Measurements from ENCODE around the gene C1orf198.

Gene C1orf198

DNA sequence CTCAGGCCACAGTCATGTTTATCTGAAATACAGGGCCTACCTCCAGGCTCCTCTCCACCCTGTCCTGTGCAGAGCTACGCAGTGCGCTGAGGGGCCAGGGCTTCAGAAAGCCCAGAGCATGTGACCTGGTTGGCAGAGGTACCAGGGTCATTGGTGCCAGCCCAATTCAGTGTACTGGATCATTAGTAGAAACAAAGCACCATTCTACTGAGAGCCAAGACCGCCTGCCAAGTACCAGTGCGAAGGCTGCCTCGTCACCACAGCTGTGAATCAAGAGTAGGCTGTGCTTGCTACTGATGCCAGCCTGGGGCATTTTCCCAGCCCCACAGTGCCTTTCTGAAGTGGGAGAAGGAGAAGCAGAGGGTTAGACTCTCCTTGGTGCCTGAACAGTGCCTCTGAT is 61.3 kb downstream of the C1orf198 start:
- DNase-seq, result no peak

DNA sequence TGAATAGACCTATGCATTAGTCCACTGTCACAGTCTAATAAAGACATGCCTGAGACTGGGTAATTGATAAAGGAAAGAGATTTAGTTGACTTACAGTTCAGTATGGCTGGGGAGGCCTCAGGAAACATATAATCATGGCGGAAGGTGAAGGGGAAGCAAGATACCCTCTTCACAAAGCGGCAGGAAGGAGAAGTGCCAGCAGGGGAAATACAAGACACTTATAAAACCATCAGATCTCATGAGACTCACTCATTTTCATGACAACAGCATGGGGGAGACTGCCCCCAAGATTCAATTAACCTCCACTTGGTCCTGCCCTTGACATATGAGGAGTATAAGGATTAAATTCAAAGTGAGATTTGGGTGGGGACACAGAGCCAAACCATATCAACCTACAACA is 61.8 kb downstream of the C1orf198 start:
- no peak for DNase-seq

DNA sequence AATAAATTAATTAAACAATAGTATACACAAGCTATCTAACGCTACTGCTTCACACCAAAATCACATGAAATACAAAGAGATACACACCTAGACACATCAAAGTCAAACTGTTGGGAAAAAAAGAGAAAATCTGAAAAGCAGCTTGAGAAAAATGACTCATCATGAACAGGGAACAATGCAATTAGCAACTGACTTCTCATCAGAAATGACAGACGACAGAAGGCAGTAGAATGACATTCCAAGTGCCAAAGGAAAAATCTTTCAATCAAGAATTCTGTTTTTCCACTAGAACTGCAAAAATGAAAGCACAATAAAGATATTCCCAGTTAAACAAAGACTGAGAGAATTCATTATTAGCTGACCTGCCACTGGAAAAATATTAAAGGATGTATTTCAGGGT is 63.9 kb downstream of the C1orf198 start:
- DNase-seq, result no peak

DNA sequence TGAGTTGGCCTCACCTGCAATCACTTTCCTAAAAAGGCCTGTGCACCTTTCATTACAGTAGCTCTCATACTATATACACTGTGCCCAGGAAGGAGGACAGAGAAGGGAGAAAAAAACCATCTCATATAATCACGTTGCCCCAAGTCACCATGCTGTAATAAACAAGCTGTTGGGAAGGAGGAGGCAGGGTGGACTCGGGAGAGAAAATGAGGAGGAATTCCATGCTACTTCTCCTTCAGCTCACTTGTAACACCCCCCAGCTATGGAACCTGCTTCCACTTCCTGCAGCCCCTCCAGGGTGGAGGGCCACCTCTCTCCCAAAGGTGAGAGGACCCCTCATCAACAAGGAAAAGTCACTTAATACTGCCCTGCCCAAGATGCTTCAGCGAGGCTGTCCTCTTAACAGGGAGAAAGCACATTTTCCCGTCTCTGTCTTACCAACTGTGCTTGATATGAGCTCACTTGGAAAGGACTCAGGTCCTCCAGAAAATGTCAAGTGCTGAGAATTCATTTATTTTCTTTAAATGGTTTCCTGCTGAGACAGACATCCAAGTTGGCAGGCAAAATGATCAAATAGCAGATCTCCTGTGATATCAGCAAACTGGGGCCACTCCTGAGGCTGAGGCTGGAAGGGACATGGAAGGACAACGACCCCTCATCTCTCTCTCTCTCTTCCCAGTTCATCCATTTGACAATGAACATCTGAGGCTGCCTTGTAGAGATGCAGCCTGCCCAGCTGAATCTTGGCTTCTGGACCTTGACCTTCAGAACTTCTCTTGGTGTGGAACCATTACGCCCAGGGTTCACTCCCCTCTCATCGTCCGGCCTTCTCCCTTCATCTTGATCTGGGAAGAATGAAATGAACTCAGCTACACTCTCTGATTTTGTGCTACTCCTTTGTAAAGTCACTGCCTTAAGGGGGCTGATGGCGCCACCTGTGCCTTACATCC is 67.2 kb downstream of the C1orf198 start:
- DNase-seq, result no peak

DNA sequence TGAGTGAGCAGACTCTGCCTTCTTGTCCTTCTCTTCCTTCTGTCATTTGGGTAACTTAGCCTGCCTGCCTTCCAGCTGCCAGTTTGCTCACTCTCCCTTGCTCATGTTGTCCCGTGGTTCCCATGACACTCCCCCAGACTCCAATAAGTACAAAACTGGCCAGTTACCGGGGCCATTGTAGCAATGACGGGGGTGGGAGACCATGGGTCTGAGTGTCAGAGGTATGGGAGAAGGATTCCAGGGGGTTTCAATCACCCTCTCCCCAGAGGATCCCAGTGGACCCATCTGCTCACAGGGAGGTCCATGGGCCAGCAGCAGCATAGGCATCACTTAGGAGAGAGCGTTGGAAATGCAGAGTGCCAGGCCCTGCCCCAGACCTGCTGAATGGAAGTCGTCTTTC is 69.8 kb downstream of the C1orf198 start:
- DNase-seq, result no peak

DNA sequence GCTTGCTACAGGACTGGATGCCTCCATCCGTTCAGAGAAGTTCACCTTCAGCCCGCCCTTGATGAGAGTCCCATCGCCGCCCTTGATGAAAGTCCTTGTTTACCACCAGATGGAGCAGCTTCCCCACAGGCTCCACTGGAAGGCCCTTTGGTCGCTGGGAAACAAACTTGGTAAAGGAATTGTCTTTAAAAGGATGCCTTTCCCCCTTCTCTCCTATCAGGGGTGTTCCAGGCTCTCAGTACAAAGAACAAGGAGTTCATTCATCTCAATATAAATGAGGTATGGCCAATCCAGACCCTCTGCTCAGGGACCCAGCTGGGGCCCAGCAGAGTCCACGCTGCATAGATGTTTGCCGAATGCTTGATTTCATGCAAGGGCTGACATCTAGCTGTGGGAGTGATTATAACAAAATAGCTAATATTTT is 70.4 kb downstream of the C1orf198 start:
- no peak for DNase-seq

DNA sequence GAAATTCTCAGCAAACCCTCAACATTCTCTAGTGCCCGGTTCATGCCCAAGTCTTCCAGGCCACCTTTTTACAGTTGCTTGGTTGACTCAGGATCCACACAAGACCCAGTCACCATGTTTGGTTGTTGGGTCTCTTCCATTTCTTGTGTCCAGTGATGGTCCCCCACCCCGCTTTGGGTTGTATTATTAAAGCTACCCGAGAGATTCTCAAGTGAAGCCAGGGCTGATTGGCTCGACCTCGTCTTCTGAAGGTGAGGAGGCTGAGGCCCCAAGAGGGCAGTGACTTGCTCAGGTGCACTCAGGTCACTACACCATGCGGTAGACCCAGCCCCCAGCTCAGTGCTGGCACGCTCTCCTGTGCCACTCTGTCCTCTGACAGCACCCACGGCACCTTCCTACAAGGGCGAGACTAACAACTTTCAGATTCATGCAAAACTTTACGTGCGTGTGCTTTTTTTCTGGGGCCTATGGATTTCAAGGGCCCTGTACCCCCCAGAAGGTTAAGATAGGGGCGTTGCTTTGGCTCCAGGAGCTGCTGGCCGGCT is 70.9 kb downstream of the C1orf198 start:
- DNase-seq, result no peak

DNA sequence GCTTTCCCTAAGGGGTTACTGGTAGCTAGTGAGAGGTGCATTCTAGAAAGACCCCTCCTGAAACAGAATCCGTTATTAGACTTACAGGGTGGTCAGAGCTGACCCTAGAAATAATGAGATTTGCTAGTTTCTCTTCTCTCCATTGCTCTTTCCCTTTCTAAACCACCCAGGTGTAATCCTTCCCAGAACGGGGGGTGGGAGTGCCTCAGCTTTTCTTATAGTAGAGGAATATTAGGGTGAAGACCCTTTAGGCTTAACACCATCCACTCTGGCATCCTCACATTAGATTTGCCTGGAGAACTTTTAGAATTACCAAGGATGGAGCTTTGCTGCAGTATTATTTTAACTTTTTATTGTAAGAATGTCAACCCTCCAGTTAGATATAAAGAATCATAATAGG is 71.7 kb downstream of the C1orf198 start:
- DNase-seq, result no peak

DNA sequence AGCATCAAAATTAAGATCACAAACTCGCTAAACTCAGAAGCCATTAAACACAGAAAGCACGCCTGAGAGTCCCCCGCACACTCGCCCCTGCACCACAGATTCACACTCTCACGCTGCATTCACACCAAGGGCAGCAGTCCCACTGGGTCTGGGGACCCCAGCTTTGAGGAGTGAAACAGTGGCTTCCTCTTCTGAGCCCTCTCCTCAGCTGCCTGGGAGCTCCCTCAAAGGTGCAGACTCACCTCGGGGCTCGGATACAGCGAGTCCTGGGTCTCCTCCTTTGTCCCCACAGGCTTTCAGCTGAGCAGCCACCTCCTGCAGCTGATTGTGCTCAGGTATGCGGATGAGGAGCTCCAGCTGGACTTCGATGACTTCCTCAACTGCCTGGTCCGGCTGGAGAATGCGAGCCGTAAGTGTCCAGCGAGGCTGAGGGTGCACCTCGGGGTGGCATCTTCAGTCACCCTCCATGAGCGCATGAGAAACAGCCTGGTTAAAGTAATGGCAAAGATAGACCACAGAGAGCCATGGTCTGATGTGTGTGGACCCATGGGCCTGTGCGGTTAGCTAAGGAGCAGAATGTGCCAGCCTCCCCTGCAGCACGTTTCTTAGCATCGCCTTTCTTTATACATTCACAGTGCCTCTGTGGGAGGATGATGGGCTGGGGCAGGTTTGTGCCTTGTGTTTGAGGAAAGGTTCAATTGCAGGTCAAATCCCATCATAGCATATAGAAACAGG is 73.3 kb downstream of the C1orf198 start:
- no peak for DNase-seq

DNA sequence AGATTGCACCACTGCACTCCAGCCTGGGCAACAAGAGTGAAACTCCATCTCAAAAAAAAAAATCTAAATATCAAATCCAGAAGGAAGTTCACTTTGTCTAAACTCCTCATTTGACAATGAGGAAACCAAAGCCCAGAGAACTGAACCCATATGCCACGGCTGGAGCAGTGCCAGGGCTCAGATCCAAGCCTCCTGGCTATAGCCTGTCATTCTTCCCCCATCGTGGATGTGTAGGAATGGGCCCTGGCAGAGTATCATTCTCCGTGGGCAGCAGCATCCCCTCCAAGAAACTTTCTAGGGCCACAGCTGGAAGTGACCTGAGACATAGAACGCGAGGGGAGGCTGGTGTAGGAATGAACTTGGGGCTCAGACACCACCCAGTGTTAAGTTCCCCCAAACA is 73.9 kb downstream of the C1orf198 start:
- DNase-seq, result no peak

DNA sequence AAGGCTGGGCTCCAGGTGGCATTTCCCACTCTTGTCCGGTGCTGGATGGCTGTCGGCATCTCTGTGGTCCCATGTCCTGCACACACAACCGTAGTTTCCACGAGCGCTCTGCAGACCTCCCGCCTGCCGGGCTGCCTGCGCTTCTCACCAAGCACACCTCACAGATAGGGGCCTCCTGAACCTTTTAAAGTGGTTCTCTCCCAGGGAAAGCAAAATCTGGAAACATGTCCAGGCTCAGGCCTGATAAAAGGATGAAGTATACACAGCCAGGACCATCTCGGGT is 74.9 kb downstream of the C1orf198 start:
- no peak for DNase-seq

DNA sequence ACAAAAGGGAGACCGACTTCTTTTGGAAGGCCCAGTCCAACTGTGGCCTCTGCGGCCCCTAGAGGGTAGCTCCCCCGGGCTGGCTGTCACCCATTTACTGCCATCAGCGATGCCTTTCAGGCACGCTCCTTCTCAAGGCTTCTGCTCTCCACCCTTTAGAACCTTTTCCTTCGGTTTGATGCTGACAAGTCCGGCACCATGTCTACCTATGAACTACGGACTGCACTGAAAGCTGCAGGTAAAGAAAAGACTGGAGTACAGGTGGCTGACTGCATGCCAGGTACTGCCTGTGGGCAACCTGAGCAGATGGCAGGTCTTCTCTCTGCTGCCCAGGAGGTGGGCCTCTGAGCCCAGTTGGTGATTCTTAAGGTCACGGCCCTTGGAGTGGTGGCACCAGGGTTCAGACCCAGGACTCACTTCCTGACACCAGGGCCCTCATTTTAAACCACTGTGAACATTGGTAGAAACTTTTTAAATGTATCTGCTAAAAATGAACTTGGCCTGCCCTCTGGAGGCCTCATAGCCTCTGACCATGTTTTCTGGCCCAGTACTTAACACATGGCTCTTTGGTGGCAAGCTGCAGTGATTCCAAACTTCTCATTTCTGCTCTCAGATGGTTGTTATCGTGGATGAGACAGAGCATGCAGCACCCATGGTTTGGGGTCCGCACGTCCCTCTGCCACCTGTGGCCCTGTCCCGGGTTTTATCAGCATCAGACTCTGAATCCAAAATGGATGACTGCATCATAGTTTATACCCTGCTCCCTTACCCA is 75.4 kb downstream of the C1orf198 start:
- DNase-seq, result no peak

DNA sequence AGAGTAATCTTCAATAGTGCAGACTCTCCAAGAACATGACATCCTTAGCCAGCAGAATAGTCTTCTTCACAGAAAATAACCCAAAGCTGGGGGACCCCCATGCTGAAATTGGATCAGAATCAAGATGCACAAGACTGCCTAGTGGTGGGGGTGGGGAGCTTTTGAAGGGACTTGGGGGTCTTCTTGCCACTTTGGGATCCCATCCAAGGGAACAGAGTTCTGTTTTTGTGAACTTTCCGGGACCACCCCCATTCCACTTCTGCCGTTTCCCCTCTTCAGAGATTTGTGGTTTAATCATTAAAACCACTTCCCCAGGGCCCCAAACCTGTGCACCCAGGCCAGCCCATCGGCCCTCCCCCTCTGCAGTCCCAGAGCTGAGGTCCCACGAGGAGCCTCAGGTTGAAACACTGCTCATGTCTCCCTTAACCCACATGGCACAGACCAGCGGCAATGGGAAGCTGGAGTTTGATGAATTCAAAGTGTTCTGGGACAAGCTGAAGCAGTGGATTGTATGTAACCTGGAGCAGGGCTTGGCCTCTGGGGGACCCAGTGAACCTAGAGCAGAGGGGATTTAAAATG is 76.2 kb downstream of the C1orf198 start:
- no peak for DNase-seq

DNA sequence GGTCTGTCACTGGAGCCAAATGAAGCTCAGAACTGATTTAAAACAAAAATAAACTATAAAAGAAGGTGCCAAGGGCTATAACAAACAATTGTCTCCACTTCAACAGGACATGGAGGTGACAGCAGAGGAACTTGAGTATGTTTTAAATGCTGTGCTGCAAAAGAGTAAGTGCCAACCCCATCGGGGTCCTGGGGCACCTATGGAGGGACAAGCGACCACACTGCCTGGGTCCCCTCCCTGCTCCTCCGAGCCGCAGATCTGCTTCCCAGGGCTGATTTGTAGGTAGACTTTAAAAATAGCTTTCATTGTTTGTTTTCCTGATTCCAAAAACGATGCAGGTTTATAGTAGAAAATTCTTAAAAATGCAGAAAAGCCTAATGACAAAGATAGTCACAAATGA is 78.3 kb downstream of the C1orf198 start:
- DNase-seq, result no peak

DNA sequence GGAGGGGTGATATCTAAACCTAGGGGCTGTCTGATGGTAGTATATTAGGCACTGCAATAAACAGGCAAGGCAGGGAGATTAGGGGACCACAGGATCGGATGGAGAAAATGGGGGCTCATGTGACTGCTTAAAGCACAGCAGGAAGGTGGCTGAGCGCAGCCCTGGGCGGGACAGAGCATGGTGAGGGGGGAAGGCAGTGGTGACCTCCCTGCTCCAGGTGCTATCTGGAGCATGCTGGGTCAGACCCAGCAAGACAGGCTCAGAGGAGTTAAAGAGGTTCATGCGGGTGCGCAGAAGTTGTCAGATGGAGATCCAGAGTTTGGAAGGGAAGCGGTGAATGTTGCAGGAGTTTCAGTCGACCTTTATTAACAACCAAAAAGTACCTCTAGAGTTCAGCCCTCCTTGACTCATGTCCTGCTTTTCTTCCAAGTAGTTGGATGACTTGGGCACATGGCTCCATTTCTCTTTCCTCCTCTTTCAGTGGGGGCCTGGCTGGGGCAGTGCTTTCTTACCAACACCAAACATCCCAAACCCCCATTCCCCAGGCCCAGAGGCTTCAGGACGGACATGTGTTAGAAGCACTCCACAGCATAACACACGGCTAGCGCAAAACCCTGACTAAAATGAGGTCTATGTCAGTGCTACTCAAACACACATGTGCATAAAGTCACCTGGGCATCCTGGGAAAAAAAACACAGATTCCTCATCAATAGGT is 79.6 kb downstream of the C1orf198 start:
- no peak for DNase-seq

DNA sequence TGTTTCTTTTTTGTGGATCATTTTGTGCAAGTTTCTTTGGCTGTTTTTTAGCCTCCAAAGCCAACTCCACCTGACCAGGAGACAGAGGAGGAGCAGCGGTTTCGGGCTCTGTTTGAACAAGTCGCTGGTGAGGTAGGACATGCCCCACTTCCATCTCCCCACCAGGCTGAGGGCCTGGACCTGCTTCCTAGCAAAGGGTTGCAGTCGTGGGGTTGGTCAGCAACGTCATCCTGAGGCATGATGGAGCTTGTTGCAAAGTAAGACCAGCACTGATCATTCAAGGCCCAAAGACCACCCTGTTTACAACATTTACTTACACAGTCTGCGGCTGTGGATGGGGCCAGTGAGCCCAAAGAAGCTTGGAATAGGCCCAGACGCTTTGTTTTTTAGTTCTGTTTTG is 80.8 kb downstream of the C1orf198 start:
- DNase-seq, result no peak
